SW480 (cell line): ENCODE measurements around the gene KNCN.

Experiments
- DNase-seq: peaks from one replicate; pipeline ENCODE4 v3.0.0-alpha.2; 2016; ENCODE audit warnings: low spot score

The KNCN gene

GRCh38 chr1:46497665-46498064 lies 53.8 kb downstream of the KNCN start:
- no peak for DNase-seq

GRCh38 chr1:46497020-46497419 lies 54.4 kb downstream of the KNCN start:
- DNase-seq = no peak

GRCh38 chr1:46496505-46496904 lies 54.9 kb downstream of the KNCN start:
- DNase-seq = no peak

- no peak for DNase-seq
Observed at GRCh38 chr1:46495778-46496177, 55.7 kb downstream of the KNCN start.
